Loucy (cell line): ENCODE results near the gene CORO2A.
"Not testable (repeated sequence)": the region's sequence is repeated elsewhere in the genome, so short reads cannot be mapped to it uniquely, and the experiment has no call there.

ENCODE experiments used
- H2AFZ ChIP-seq: fragments of 200-600 bp; sonication (generic); 2 replicates; pipeline ENCODE4 v1.6.0; 2016; ENCODE audit warnings: antibody characterized with exemption, mild to moderate bottlenecking, low read length, moderate library complexity
- H3F3A ChIP-seq: fragments of 200-600 bp; 2 replicates; pipeline ENCODE4 v1.6.0; 2016; ENCODE audit warnings: antibody characterized with exemption, low read depth, mild to moderate bottlenecking
- H3K27me3 ChIP-seq: fragments of 200-600 bp; sonication (generic); 2 replicates; pipeline ENCODE4 v1.6.1; 2014; ENCODE audit warnings: low read length, mild to moderate bottlenecking; ENCODE audit not compliant: insufficient read depth, poor library complexity, severe bottlenecking
- H3K36me3 ChIP-seq: fragments of 200-600 bp; sonication (generic); 2 replicates; pipeline ENCODE4 v1.6.1; 2016; ENCODE audit warnings: low read length; ENCODE audit not compliant: insufficient read depth
- H3K4me1 ChIP-seq: fragments of 200-600 bp; sonication (generic); 2 replicates; pipeline ENCODE4 v1.5.1; 2014; ENCODE audit warnings: low read length, mild to moderate bottlenecking; ENCODE audit not compliant: insufficient read depth, poor library complexity, severe bottlenecking
- H3K4me2 ChIP-seq: fragments of 200-600 bp; sonication (generic); 2 replicates; pipeline ENCODE4 v1.6.0; 2014; ENCODE audit warnings: antibody characterized with exemption, low read length, low read depth, mild to moderate bottlenecking; ENCODE audit not compliant: poor library complexity, severe bottlenecking
- H3K4me3 ChIP-seq: fragments of 200-600 bp; sonication (generic); 2 replicates; pipeline ENCODE4 v1.5.1; 2014; ENCODE audit warnings: low read length, mild to moderate bottlenecking, mixed read lengths; ENCODE audit not compliant: poor library complexity, severe bottlenecking
- H3K79me2 ChIP-seq: fragments of 200-600 bp; sonication (generic); 2 replicates; pipeline ENCODE4 v1.6.1; 2014; ENCODE audit warnings: low read length; ENCODE audit not compliant: insufficient read depth
- H3K9ac ChIP-seq: fragments of 200-600 bp; sonication (generic); 2 replicates; pipeline ENCODE4 v1.6.0; 2014; ENCODE audit warnings: mild to moderate bottlenecking, low read depth, low read length, moderate library complexity; ENCODE audit not compliant: poor library complexity, severe bottlenecking
- H3K9me2 ChIP-seq: fragments of 200-600 bp; sonication (generic); replicated peaks from 2 replicates; pipeline ENCODE4 v1.6.1; 2016; ENCODE audit warnings: low read depth, low read length, mixed read lengths
- H3K9me3 ChIP-seq: fragments of 200-600 bp; sonication (generic); 2 replicates; pipeline ENCODE4 v1.6.1; 2014; ENCODE audit warnings: mild to moderate bottlenecking, antibody characterized with exemption, low read length, low read depth; ENCODE audit not compliant: insufficient read depth
- H4K20me1 ChIP-seq: fragments of 200-600 bp; sonication (generic); 2 replicates; pipeline ENCODE4 v1.6.0; 2014; ENCODE audit warnings: antibody characterized with exemption, low read length, mild to moderate bottlenecking; ENCODE audit not compliant: insufficient read depth, poor library complexity, severe bottlenecking
- EZH2phosphoT487 ChIP-seq: fragments of 200-600 bp; IDR thresholded peaks from 2 replicates; pipeline ENCODE4 v1.6.1; 2018; ENCODE audit warnings: antibody characterized with exemption, mild to moderate bottlenecking, moderate library complexity, borderline replicate concordance
- TF ChIP-seq, protein P1 (sequence below): fragments of 200-600 bp; sonication (generic); conservative IDR thresholded peaks from 2 replicates; pipeline ENCODE4 v1.5.1; 2014; ENCODE audit warnings: mild to moderate bottlenecking, antibody characterized with exemption, low read length

Gene CORO2A

DNA sequence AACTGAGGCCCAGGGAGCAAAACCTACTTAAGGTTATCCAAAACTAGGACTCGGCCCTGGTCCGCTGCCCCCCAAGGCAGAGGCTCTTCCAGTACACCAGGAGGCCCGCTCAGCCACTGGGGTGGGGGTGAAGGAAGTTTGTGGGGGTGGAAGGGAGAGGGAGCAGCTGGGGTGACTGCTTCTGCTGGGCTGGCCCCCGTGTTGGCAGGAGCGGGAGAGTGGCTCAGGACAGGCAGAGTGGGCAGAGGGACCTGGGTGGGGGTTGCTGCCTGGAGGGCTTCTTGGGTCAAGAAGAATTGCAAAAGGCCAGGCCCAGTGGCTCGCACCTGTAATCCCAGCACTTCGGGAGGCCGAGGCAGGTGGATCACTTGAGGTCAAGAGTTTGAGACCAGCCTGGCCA, 65.2 kb downstream of the CORO2A start:
- no peaks in the 10 kb centered on the region for H3K27me3 ChIP-seq
- no peaks in the 10 kb centered on the region for H3F3A ChIP-seq
- no peak overlapping the region for H3K9ac ChIP-seq
- no peaks in the 10 kb centered on the region for H3K79me2 ChIP-seq
- H3K4me1 ChIP-seq = peaks cover 3% of the 10 kb centered on the region
- no peaks in the 10 kb centered on the region for H4K20me1 ChIP-seq
- H3K9me2 ChIP-seq = no peaks in the 10 kb centered on the region
- no peak for TF ChIP-seq EZH2phosphoT487
- TF ChIP-seq, protein P1, sequence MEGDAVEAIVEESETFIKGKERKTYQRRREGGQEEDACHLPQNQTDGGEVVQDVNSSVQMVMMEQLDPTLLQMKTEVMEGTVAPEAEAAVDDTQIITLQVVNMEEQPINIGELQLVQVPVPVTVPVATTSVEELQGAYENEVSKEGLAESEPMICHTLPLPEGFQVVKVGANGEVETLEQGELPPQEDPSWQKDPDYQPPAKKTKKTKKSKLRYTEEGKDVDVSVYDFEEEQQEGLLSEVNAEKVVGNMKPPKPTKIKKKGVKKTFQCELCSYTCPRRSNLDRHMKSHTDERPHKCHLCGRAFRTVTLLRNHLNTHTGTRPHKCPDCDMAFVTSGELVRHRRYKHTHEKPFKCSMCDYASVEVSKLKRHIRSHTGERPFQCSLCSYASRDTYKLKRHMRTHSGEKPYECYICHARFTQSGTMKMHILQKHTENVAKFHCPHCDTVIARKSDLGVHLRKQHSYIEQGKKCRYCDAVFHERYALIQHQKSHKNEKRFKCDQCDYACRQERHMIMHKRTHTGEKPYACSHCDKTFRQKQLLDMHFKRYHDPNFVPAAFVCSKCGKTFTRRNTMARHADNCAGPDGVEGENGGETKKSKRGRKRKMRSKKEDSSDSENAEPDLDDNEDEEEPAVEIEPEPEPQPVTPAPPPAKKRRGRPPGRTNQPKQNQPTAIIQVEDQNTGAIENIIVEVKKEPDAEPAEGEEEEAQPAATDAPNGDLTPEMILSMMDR = no peak
- H3K4me2 ChIP-seq = no peak overlapping the region
- no peaks in the 10 kb centered on the region for H3K9me3 ChIP-seq
- H2AFZ ChIP-seq = no peak overlapping the region
- no peak overlapping the region for H3K4me3 ChIP-seq
- H3K36me3 ChIP-seq = no peaks in the 10 kb centered on the region

GRCh38 chr9:98124637-98125426, 67.6 kb downstream of the CORO2A start:
- H3K9ac ChIP-seq = no peak overlapping the region

DNA sequence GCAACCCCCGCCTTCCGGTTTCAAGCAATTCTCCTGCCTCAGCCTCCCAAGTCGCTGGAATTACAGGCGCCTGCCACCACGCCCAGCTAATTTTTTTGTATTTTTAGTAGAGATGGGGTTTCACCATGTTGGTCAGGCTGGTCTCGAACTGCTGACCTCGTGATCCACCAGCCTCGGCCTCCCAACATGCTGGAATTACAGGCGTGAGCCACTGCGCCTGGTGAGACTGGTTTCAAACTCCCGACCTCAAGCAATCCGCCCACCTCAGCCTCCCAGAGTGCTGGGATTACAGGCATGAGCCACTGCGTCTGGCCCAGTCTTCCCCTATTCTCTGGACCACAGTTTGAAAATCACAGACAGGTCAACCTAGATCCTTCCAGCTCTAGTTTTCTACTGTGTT, 68.3 kb downstream of the CORO2A start:
- peaks cover 29% of the 10 kb centered on the region for H3K4me1 ChIP-seq
- H4K20me1 ChIP-seq, H3K4me3 ChIP-seq, H2AFZ ChIP-seq, H3K4me2 ChIP-seq, H3K79me2 ChIP-seq, H3F3A ChIP-seq, H3K9ac ChIP-seq, H3K27me3 ChIP-seq, H3K36me3 ChIP-seq, H3K9me3 ChIP-seq, H3K9me2 ChIP-seq: not testable (repeated sequence)

More at GRCh38 chr9:98124637-98125426, 67.6 kb downstream of the CORO2A start:
- Histone ChIP-seq H3K9me2 (no peaks in the 10 kb centered on the region), H3K4me2 (no peak overlapping the region), H3K9me3 (no peaks in the 10 kb centered on the region), H2AFZ (no peak overlapping the region), H3K36me3 (no peaks in the 10 kb centered on the region), H3K4me3 (no peak overlapping the region), H3K79me2 (no peaks in the 10 kb centered on the region), H3K27me3 (no peaks in the 10 kb centered on the region), H4K20me1 (no peaks in the 10 kb centered on the region), H3K4me1 (peaks cover 26% of the 10 kb centered on the region), H3F3A (no peaks in the 10 kb centered on the region)
- TF ChIP-seq, protein P1 = no peak
- TF ChIP-seq EZH2phosphoT487 = no peak

GRCh38 chr9:98121058-98121457, 71.4 kb downstream of the CORO2A start:
- TF ChIP-seq, protein P1 = no peak
- TF ChIP-seq EZH2phosphoT487 = no peak
- no peaks in the 10 kb centered on the region for H3K27me3 ChIP-seq
- no peaks in the 10 kb centered on the region for H3K36me3 ChIP-seq
- H3K9ac ChIP-seq = no peak overlapping the region
- no peaks in the 10 kb centered on the region for H4K20me1 ChIP-seq
- H2AFZ ChIP-seq = no peak overlapping the region
- peaks cover 6% of the 10 kb centered on the region; the same call in 1 of the 2 replicates for H3K79me2 ChIP-seq
- H3K4me3 ChIP-seq = no peak overlapping the region
- 0 out of 2 replicates have a peak, but pooled peaks cover 3% of the 10 kb centered on the region for H3F3A ChIP-seq
- peak overlapping the region; percentile 22 for H3K4me2 ChIP-seq
- no peaks in the 10 kb centered on the region for H3K9me3 ChIP-seq
- H3K4me1 ChIP-seq = peaks cover 41% of the 10 kb centered on the region
- H3K9me2 ChIP-seq = no peaks in the 10 kb centered on the region
